Mesenchymal stem cell (in vitro differentiated cells and primary cell): ENCODE results near the gene CCDC47.

Source experiments
- DNase-seq: peaks from one replicate; pipeline ENCODE4 v3.0.0-alpha.2; 2013
- H2AFZ ChIP-seq: one replicate; pipeline ENCODE4 v1.6.1; 2013; ENCODE audit warnings: low read depth, mild to moderate bottlenecking, control low read depth, inconsistent platforms, low read length, moderate library complexity
- H2AK5ac ChIP-seq: 2 replicates; pipeline ENCODE4 v1.6.1; 2013; ENCODE audit warnings: low read length, moderate library complexity, mild to moderate bottlenecking, inconsistent platforms; ENCODE audit not compliant: severe bottlenecking
- H2BK120ac ChIP-seq: one replicate; pipeline ENCODE4 v1.6.1; 2013; ENCODE audit warnings: low read depth, mild to moderate bottlenecking, inconsistent platforms, low read length, moderate library complexity
- H2BK12ac ChIP-seq, 2 experiments: one replicate each; pipeline ENCODE4 v1.6.1; 2013; ENCODE audit warnings: inconsistent platforms in 2 of 2, low read length in 2 of 2, mild to moderate bottlenecking in 2 of 2, moderate library complexity in 2 of 2, control low read depth in 1 of 2
- H2BK15ac ChIP-seq: one replicate; pipeline ENCODE4 v1.6.1; 2013; ENCODE audit warnings: mild to moderate bottlenecking, low read depth, inconsistent platforms; ENCODE audit not compliant: poor library complexity, severe bottlenecking
- H2BK5ac ChIP-seq: 2 replicates; pipeline ENCODE4 v1.6.1; 2013; ENCODE audit warnings: low read depth, mild to moderate bottlenecking, low read length, control low read depth, inconsistent platforms; ENCODE audit not compliant: poor library complexity, severe bottlenecking
- H3K14ac ChIP-seq, 2 experiments: one replicate each; pipeline ENCODE4 v1.6.1; 2013; ENCODE audit warnings: inconsistent platforms in 2 of 2, low read length in 2 of 2, control low read depth in 1 of 2, mild to moderate bottlenecking in 1 of 2, moderate library complexity in 1 of 2
- H3K18ac ChIP-seq, 2 experiments: one replicate each; pipeline ENCODE4 v1.6.1; 2013; ENCODE audit warnings: inconsistent platforms in 2 of 2, low read length in 2 of 2, control low read depth in 1 of 2, low read depth in 1 of 2, mild to moderate bottlenecking in 1 of 2
- H3K23ac ChIP-seq, 2 experiments: one replicate each; pipeline ENCODE4 v1.6.1; 2013; ENCODE audit warnings: inconsistent platforms in 2 of 2, low read length in 2 of 2, mild to moderate bottlenecking in 2 of 2, moderate library complexity in 2 of 2, control low read depth in 1 of 2
- H3K27ac ChIP-seq: 2 replicates; pipeline ENCODE4 v1.5.1; 2013; ENCODE audit warnings: mild to moderate bottlenecking, moderate library complexity, low read length, control low read depth, inconsistent platforms; ENCODE audit not compliant: poor library complexity, severe bottlenecking
- H3K27me3 ChIP-seq, 2 experiments: 2 replicates each; pipeline versions ENCODE4 v1.6.1 to v1.7.0; 2013; ENCODE audit warnings: low read length in 2 of 2, mild to moderate bottlenecking in 2 of 2, moderate library complexity in 2 of 2, control low read depth in 1 of 2, inconsistent platforms in 1 of 2; ENCODE audit not compliant: control insufficient read depth in 1 of 2, insufficient read depth in 1 of 2
- H3K36me3 ChIP-seq, 2 experiments: 2 replicates each; pipeline versions ENCODE4 v1.6.1 to v1.7.0; 2013; ENCODE audit warnings: low read length in 2 of 2, control low read depth in 1 of 2, inconsistent platforms in 1 of 2, low read depth in 1 of 2, mild to moderate bottlenecking in 1 of 2; ENCODE audit not compliant: insufficient read depth in 2 of 2, control insufficient read depth in 1 of 2
- H3K4ac ChIP-seq, 2 experiments: one replicate each; pipeline ENCODE4 v1.6.1; 2013; ENCODE audit warnings: inconsistent platforms in 2 of 2, low read length in 2 of 2, mild to moderate bottlenecking in 2 of 2, moderate library complexity in 2 of 2, control low read depth in 1 of 2, low read depth in 1 of 2
- H3K4me1 ChIP-seq: 2 replicates; pipeline ENCODE4 v1.6.1; 2013; ENCODE audit warnings: low read depth, low read length, control low read depth; ENCODE audit not compliant: control insufficient read depth, insufficient read depth
- H3K4me2 ChIP-seq: 2 replicates; pipeline ENCODE4 v1.6.1; 2013; ENCODE audit warnings: low read length, mild to moderate bottlenecking, inconsistent platforms; ENCODE audit not compliant: poor library complexity, severe bottlenecking
- H3K4me3 ChIP-seq, 2 experiments: 2 replicates each; pipeline versions ENCODE4 v1.5.1 to v1.7.0; 2013; ENCODE audit warnings: low read length in 2 of 2, mild to moderate bottlenecking in 2 of 2, control low read depth in 1 of 2, low read depth in 1 of 2; ENCODE audit not compliant: insufficient read depth in 1 of 2
- H3K79me1 ChIP-seq: replicated peaks from 2 replicates; pipeline ENCODE4 v1.6.1; 2013; ENCODE audit warnings: mild to moderate bottlenecking, control low read depth, low read length, inconsistent platforms; ENCODE audit not compliant: poor library complexity, severe bottlenecking
- H3K9ac ChIP-seq: 2 replicates; pipeline ENCODE4 v1.7.0; 2013; ENCODE audit warnings: mild to moderate bottlenecking, low read length, moderate library complexity
- H3K9me3 ChIP-seq: 2 replicates; pipeline ENCODE4 v1.7.0; 2013; ENCODE audit warnings: mild to moderate bottlenecking, low read length; ENCODE audit not compliant: control insufficient read depth
- H4K8ac ChIP-seq: one replicate; pipeline ENCODE4 v1.6.1; 2013; ENCODE audit warnings: inconsistent platforms, mild to moderate bottlenecking, low read length, moderate library complexity
- H4K91ac ChIP-seq: one replicate; pipeline ENCODE4 v1.6.1; 2013; ENCODE audit warnings: mild to moderate bottlenecking, low read length, inconsistent platforms
- WGBS: methylation state at CpG from one replicate; pipeline ENCODE4 v1.1.7; 2013; ENCODE audit warnings: mixed read lengths; 5-methylcytosine and 5-hydroxymethylcytosine counted together

CCDC47 gene

GRCh38 chr17:63706336-63707082, 66.9 kb downstream of the CCDC47 start:
- no peak overlapping the region for H3K4ac ChIP-seq
- H3K79me1 ChIP-seq = peaks cover under 1% of the 10 kb centered on the region
- no peak overlapping the region for H4K91ac ChIP-seq
- H3K4me3 ChIP-seq = no peak overlapping the region
- no peak overlapping the region for H3K14ac ChIP-seq
- no peak overlapping the region for H2BK5ac ChIP-seq
- peaks cover 63 to 84% of the 10 kb centered on the region in 2 experiments for H3K36me3 ChIP-seq
- no peak overlapping the region for H3K4me2 ChIP-seq
- DNase-seq = no peak
- H2AK5ac ChIP-seq = no peak overlapping the region
- 94% methylated on average over 5 of the region's 7 CpGs for WGBS
- H3K27ac ChIP-seq = no peak overlapping the region
- no peak overlapping the region for H2BK120ac ChIP-seq
- H3K9me3 ChIP-seq = no peaks in the 10 kb centered on the region
- no peak overlapping the region for H2BK12ac ChIP-seq
- no peaks in the 10 kb centered on the region for H3K4me1 ChIP-seq
- no peak overlapping the region for H2BK15ac ChIP-seq
- no peak overlapping the region for H3K23ac ChIP-seq
- no peaks in the 10 kb centered on the region for H3K27me3 ChIP-seq
- H2AFZ ChIP-seq = no peak overlapping the region
- no peak overlapping the region for H3K18ac ChIP-seq
- H3K9ac ChIP-seq = no peak overlapping the region
- no peak overlapping the region for H4K8ac ChIP-seq

- Histone ChIP-seq H3K4me1 (peaks cover 7% of the 10 kb centered on the region), H3K79me1 (peaks cover 2% of the 10 kb centered on the region), H3K18ac (no peak overlapping the region), H2BK120ac (no peak overlapping the region), H2BK15ac (no peak overlapping the region), H3K36me3 (peaks cover 59 to 76% of the 10 kb centered on the region in 2 experiments), H3K27ac (no peak overlapping the region), H3K14ac (no peak overlapping the region), H2AFZ (no peak overlapping the region), H3K4ac (no peak overlapping the region), H3K4me2 (no peak overlapping the region), H4K8ac (no peak overlapping the region), H4K91ac (no peak overlapping the region), H2BK12ac (no peak overlapping the region), H3K27me3 (no peaks in the 10 kb centered on the region), H2AK5ac (no peak overlapping the region), H2BK5ac (no peak overlapping the region), H3K23ac (no peak overlapping the region), H3K4me3 (no peak overlapping the region), H3K9ac (no peak overlapping the region), H3K9me3 (no peaks in the 10 kb centered on the region)
- no peak for DNase-seq
- 96% methylated on average over 3 of the region's 3 CpGs for WGBS
Observed at GRCh38 chr17:63705657-63706056, 67.7 kb downstream of the CCDC47 start.

- H3K4ac ChIP-seq = no peak overlapping the region
- H2BK12ac ChIP-seq = no peak overlapping the region
- no peak overlapping the region for H2BK15ac ChIP-seq
- H2BK120ac ChIP-seq = no peak overlapping the region
- H2BK5ac ChIP-seq = no peak overlapping the region
- DNase-seq = no peak
- no peak overlapping the region for H4K8ac ChIP-seq
- H3K4me1 ChIP-seq = peaks cover 12% of the 10 kb centered on the region
- H2AK5ac ChIP-seq = no peak overlapping the region
- H3K9ac ChIP-seq = no peak overlapping the region
- H2AFZ ChIP-seq = no peak overlapping the region
- no peak overlapping the region for H3K18ac ChIP-seq
- no peaks in the 10 kb centered on the region for H3K9me3 ChIP-seq
- no peak overlapping the region for H4K91ac ChIP-seq
- no peak overlapping the region for H3K23ac ChIP-seq
- H3K27me3 ChIP-seq = no peaks in the 10 kb centered on the region
- H3K14ac ChIP-seq = no peak overlapping the region
- no peak overlapping the region for H3K4me3 ChIP-seq
- H3K4me2 ChIP-seq = no peak overlapping the region
- H3K36me3 ChIP-seq = peaks cover 51 to 68% of the 10 kb centered on the region in 2 experiments
- H3K79me1 ChIP-seq = peaks cover 2% of the 10 kb centered on the region
- 96% methylated on average over 9 of the region's 9 CpGs for WGBS
- no peak overlapping the region for H3K27ac ChIP-seq
Observed at GRCh38 chr17:63704836-63705235, 68.6 kb downstream of the CCDC47 start.

- H3K9me3 ChIP-seq = no peaks in the 10 kb centered on the region
- 94% methylated on average over 11 of the region's 11 CpGs for WGBS
Observed at GRCh38 chr17:63704259-63704576, 69.2 kb downstream of the CCDC47 start.

More at GRCh38 chr17:63704259-63704576, 69.2 kb downstream of the CCDC47 start:
- Histone ChIP-seq H2BK15ac (no peak overlapping the region), H3K79me1 (peaks cover 2% of the 10 kb centered on the region), H3K4me1 (peaks cover 12% of the 10 kb centered on the region), H3K4me3 (no peak overlapping the region), H3K4me2 (no peak overlapping the region), H2BK12ac (no peak overlapping the region), H3K36me3 (peaks cover 48 to 61% of the 10 kb centered on the region in 2 experiments), H3K27me3 (no peaks in the 10 kb centered on the region), H4K91ac (no peak overlapping the region), H2BK5ac (no peak overlapping the region), H3K4ac (no peak overlapping the region), H2AK5ac (no peak overlapping the region), H3K18ac (no peak overlapping the region), H2BK120ac (no peak overlapping the region), H3K23ac (no peak overlapping the region), H4K8ac (no peak overlapping the region), H2AFZ (no peak overlapping the region), H3K27ac (no peak overlapping the region), H3K9ac (no peak overlapping the region), H3K14ac (no peak overlapping the region)
- no peak for DNase-seq
